Upper lobe of left lung (tissue), 4 donors: Measurements from ENCODE around the gene SYNCRIP.

Experiments used
- CTCF ChIP-seq, 6 experiments: fragments of 450-650 bp in 4 of 6; fragments of 200-600 bp in 2 of 6; sonication (generic) in 2 of 6; IDR thresholded peaks; one replicate each; pipeline ENCODE4 v1.5.1; 2016 to 2019; ENCODE audit warnings: antibody characterized with exemption in 6 of 6
- POLR2A ChIP-seq, 4 donors: fragments of 450-650 bp; IDR thresholded peaks; one replicate each; pipeline ENCODE4 v1.5.1; 2016 to 2017; ENCODE audit warnings: antibody characterized with exemption in 4 of 4, mild to moderate bottlenecking in 2 of 4
- POLR2AphosphoS5 ChIP-seq, 2 donors: sonication (generic); formaldehyde crosslinking; IDR thresholded peaks; one replicate each; pipeline ENCODE4 v1.5.1; 2017; ENCODE audit warnings: antibody characterized with exemption in 2 of 2

GRCh38 chr6:85678602-85679444, 36.1 kb upstream of the SYNCRIP start:
- TF ChIP-seq CTCF (IDR thresholded peaks at IDR 0.05) = peak in 1 of 6 experiments; percentile 37
- peak; percentile 100 for TF ChIP-seq POLR2AphosphoS5 (IDR thresholded peaks at IDR 0.05)
- peak; percentile 94 to 100 (median 99) for TF ChIP-seq POLR2A (IDR thresholded peaks at IDR 0.05)
